ENCODE measurements around the gene WDR75.
A peak's percentile ranks its signal among the peaks of the same experiment; 100 is the strongest.

The WDR75 gene

DNA sequence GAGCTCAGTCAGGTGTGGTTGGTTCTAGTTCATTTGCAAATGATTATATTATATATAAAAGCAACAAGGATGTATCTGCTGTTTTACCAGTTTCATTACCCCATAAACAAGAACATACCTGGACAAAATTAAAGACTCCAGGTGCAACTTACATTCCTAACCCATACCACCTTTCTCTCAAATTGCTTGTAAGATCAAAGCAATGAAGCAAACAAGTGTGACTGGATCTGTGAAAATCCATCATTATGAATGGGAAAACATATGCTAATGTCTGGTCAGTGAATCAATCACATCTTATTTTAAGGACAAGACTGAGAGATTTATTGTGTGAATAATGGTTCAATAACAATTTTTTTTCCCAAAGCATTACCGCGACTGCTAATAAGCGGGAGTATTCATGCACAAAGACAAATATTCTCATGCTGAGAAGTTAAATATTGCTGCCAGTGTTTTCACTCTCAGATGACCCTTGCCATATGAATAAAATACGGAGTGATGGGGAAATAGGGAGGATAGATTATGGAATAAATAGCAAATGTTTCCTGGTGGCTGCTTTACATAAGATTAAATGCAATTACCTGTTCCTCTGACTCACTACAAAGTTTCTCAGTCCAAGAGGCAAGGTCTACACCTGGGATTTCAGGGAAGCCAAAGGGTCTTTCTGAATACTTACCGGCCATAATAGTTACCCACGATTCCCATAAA, 59.3 kb downstream of the WDR75 start:
- DNase-seq (ENCODE audit: low spot score) = no peak

DNA sequence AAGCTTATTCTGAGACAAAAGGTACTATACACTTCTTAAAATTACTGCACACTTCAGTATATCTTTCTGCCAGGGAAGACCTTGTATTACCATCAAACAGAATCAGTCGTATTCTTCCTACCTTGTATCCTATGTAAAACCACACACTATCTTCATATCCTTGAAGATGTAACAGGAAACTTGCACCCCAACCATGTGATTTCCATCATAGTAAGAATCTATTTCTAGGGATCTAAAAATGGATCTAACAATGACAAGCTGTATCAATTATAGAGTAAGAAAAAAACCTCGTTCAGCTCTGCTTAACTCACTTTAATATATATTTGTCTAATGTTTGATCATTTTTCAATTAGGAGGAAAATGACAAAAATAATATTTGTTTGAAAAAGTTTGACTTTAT, 60.2 kb downstream of the WDR75 start:
- no peak for DNase-seq (ENCODE audit: low spot score)

DNA sequence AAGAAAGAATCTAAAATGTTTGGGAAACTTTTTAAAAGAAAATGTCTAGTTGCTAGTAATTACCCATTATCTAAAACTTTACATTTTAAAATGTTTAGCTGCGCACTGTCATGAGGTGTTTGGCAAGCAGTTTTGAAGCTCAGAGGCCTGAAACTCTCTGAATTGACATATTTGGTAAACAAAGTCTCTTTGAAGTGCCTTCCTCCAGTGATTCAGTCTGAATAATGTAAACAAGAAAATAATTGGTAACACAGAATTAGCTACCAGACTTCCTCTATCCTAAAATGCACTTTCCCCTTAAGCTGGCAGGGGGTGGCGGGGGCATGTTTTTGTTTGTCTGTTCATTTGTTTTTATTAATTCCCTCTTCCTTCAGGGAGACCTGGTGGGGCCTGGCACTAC, 61.4 kb downstream of the WDR75 start:
- DNase-seq (ENCODE audit: low spot score) = no peak

DNA sequence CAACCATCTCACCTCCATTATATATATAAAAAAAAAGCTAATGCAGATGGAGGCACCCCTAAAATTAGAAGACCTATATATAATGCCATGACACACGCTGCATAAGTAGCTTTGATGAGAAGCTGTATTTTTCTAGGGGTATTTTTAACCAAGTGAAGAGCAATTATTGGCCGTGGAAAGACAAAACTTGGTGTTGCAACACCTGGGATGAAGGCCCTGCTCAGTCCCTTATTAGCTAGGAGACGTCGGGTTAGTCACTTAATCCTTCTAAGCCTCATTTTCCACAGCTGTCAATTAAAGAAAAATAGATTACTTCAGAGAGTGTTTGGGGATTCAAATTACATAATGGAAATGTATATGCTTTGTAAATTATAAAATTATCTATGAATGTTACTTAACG, 63.0 kb downstream of the WDR75 start:
- DNase-seq (ENCODE audit: low spot score) = no peak

DNA sequence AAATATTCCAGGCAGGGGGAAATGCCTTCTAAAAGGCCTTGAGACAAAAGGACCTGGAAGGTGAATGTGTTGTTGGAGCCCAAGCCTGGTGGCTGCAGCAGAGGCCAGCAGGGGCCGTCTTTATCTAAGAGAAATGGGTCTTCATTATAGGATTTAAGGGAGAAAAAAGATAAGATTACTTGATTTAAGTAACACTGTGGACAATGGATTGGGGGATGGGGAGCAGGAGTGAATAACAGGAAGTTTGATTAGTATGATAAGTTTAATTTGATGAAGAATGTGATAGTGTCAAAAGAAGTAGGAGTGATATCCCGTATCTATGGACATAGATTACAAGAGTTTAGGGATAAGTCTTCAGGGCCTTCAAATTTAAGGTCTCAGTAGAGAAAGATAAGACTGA, 64.2 kb downstream of the WDR75 start:
- DNase-seq (ENCODE audit: low spot score) = no peak

DNA sequence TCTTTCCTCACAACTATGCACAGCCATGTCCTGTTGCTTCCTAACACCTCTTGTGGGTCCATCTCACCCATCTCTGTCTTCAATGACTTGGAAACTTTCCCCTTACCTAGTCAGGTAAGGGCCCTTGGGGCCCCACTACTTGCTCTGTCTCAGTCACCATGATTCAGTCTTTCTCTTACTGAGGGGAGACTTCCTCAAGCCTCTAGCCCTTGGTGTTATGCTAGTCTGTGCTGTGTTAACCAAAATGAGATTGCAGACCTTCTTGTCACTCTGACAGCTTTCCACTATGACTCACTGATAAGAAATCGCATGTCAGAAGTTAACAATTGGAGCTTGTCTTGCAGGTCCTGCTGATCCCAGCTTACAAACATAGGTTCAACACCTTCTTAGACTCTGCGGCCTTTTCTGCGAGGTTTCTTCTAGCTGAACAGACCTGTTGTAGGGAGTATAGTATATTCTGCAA, 65.3 kb downstream of the WDR75 start:
- no peak for DNase-seq (ENCODE audit: low spot score)

DNA sequence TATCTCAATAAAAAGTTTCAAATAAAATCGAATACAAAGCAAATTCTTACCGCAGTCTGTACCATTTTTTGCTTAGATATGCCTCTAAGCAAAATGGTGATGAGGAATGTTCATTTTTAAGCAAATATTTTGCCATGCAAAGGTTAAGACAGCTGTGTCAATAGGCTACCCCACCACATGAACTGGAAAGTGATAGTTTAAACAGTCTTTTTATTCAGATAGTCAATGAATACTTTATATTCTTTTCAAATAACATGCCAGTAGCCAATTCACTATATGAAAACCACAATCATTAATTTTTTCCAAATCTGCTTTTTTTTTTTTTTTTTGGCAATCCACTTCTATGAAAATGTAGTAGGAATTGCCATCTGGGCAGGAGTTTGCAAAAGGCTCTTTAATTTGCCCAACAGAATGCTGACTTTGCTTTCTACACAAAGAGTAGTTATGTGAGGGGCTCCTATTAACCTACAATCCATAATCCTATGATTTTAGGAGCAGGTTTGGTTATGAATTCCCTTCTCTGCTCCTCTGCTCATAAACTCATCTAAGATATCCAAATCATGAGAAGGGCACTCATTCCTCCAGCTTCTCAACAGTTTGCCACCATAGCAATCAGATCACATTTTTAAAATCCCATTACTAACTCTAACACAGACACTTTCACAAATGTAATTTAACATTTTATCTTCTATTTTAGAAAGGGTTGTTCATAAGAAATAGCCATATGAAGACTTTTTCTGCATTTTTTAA, 70.1 kb downstream of the WDR75 start:
- DNase-seq (ENCODE audit: low spot score) = no peak

DNA sequence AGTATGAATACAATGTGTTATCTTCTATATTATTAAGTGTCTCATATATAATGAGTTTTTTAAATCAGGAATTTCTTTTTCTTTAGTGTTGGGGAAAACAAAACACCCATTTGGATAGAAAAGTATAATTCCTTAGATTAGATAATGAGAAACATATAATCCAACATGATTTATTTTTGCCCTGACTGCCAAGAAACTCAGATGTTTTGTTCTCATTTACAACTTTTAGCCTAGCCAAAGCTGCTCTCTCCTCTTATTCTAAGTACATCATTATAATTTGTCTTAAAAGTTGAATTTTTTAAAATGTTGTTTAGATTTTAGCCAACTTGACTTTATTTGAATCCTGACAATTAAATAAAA, 70.7 kb downstream of the WDR75 start:
- DNase-seq (ENCODE audit: low spot score) = no peak

DNA sequence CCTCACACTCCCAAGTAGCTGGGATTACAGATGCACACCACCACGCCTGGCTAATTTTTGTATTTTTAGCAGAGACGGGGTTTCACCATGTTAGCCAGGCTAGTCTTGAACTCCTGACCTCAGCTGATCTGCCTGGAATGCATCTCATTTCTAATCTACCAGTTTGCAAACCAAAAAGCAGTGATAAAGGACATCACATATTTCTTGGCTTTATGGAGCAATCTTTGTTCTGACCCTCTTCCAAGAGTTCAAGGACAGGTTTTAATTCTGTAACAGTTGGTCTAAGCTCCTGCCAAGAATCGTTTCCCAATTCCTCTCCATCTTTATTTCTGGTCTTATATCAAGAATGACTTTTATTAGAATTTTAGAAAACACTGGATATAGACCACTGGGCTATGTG, 71.6 kb downstream of the WDR75 start:
- no peak for DNase-seq (ENCODE audit: low spot score)

DNA sequence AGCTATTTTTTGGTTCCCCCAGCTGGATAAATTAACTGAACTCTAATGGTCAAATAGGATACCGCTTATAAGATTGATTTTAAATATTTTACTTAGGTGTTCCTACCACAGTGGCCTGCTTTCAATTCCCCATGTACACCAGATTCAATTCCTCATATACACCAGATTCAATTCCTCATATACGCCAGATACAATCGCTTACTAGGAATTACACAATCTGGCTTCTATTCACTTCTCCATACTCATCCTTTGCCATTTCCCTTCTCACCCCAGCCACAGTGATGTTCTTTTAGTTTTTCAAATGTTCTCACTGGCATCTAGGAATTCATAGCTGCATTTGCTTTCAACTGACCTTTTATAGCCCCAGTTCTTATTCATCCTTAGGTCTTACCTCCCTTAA, 72.8 kb downstream of the WDR75 start:
- DNase-seq (ENCODE audit: low spot score) = no peak

DNA sequence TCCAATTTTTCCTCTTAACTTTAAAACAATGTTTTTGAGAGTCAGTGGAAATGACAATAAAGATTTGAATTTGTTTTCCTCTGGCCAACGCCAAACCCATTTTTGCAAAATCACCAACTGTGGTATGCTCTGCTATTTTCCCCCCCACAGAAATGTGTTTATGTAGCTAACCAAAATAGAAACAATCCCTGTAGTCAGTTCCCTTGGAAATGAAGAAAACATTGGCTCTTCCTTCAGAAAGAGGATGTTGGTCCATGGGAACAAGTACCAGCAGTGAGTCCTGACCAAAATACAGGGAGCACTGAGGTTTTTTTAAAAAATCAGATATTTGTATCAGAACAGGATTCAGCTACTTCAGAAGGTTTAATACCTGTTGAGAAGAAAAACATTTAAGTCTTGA, 74.0 kb downstream of the WDR75 start:
- peak; percentile 36 for DNase-seq (ENCODE audit: low spot score)

DNA sequence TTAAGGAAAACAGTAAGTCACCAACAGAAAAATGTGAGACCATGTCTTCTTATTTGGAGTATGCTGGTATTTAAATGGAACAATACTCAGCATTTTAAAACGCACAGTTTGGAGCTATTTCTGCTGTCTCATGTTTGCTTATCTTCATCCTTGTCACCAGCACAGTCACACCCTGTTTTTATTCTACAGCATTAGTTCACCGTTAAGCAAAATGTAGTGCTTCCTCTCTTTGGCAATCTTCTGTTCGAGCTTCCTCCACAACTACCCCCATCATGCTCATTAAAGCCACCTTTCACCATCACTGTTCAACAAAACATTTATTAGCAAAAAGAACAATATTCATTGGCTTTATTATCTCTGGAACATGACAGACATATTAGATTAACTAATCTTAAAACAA, 75.3 kb downstream of the WDR75 start:
- DNase-seq (ENCODE audit: low spot score) = no peak

DNA sequence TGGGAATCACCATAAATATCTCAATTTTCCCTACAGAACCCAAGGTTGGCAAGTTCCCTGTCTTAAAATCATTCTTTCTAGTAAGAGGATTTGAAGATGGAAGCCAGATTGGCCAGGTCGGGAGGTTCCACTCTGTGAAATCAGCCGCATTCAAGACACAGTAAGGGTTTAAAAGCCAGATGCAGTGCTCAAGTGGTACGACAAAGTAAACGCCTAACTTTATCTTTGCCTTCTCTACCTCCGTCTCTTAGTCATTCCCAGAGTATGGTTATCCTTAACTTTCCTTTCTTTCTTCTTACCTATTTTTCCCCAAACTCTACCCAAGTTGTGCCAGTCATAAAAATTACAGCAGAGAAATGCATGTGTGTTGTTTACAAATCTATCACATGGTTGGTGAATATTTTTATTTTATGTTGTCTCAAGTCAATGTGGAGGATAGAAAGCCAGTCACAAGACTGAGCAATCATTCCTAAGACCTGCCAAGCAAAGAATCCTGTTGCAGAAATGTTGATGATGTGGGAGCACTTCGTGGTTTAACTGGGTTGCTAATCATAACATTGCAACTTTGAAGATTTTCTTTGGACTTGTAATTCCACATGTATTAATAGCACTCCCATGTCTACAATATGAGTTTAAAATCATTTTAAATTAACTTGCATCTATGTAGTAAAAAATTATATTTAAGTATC, 76.7 kb downstream of the WDR75 start:
- DNase-seq (ENCODE audit: low spot score) = no peak

DNA sequence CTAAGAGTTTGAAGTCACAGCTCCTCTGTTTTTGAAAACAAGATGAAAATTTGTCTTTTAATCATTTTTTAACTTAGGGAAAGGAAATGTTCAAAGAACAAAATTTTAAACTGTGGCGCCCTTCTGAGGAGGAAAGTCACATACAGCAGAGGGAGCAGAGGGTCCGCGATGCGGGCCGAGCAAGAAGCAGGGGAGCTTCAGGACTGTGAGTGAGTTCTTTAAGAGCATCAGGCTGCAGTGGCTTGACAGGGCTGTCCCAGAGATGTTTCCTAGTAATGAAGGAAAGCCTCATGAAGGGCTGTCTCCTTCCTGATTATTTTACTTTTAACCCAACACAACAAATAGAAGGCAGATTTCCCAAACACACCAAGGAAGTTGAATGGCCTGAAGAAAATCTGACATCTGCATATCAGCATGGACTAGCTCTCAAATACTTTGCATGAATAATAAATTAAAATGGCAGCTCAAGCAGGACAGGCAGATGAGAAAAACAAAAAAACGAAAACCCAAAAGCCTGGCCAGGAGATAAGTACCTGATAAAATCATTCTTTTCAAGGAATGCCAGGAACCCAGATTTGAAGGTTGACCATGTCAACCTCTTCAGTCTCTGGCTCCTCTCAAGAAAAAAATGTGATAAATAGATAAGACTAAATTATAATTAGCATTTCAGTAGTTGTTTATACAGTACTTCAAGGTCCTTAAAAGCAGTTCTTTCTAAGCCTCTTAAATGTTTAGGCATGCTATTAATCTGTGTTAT, 78.5 kb downstream of the WDR75 start:
- DNase-seq (ENCODE audit: low spot score) = no peak

DNA sequence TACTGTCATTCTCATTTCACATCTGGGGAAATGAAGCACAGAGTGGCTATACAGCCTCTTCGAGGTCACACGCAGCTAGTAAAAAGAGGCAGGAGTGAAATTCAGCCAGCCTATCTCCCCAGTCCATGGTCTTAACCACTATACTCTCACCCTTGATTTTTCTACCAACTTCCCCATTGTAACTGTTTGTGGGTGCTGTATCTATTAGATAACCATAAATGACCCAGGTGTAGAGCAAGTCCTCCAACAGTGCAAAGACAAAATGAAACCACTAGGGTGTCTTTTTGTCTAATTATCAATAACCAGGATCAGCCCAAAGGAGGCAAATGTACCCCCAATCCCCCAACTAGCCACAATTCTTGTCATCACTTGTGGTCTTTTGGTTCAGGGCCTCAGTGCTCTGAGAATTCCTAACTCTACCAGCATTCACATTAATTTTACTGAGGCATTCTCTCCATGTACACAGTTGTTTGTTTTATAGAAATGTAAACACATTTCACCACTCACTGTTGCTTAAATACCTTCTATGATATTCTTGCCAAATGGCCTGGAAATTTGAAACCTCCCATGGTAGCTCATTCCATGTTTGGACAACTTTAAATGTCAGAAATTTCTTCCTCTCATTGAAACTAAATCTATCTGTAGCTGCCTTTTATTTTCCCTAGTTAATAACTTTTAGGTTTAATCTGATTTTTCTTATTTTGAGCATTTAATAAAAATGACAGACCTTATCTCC, 80.6 kb downstream of the WDR75 start:
- no peak for DNase-seq (ENCODE audit: low spot score)

DNA sequence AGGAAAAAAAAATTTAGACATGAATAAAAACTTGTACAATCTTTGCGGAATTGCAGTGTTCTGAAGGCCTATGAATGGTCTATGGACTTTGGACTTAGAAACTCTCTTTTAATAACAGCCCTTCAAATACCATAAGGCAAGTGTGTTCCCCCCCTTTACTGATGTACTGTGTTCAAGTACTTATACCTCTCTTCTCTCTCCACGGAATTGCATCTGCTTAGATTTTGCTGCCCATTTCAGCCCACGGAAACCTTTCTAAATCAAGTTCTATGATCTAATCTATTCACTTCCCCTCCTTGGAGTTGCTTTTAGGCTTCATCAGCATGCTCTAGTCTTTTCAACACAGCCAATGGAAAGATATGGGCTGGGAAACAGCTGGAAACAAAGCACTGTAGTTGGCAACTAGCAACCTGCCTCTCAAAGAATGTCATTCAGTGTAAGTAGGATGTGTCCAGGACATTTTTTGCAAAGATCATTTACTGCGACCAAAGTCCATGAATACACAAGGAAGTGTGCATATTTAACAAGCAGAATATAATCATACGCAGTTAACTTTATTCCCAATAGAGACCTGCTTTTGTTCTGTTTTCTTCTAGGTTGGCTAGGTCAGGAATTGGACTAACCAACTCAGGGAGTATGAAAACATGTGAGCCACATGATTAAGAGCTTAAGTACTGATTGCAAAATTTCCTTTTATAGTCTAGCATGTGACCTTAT, 81.3 kb downstream of the WDR75 start:
- DNase-seq (ENCODE audit: low spot score) = no peak

DNA sequence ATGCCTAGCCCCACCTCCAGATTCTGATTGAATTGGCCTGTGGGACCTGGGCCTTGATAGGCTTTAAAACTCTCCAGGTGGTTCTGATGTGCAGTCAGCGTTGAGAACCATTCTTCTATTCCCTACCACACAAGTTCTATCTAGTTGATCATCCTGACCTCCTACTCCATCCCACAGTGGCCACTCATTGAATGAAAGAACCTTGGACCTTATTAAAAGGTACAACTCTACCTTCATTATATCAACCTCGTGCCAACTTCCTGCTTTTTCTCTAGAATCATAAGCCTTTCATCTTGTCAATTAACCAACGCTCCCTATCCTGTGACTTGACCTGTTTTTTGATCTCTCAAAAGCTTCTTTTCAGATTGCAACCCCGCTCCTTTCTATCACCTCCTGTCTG, 83.5 kb downstream of the WDR75 start:
- no peak for DNase-seq (ENCODE audit: low spot score)

Data from AG20443 (cell line).